HL-60/S4 treated with phorbol 12-myristate 13-acetate at 8.2 ng/mL for 4 days and 3 days (cell line): ENCODE data around the gene THAP2.

Experiments used
- in situ Hi-C: fragments of 300-500 bp; cut with MboI; formaldehyde crosslinking; loops from 2 replicates; pipeline ENCODE4 v1.15.0; 2022; ENCODE audit warnings: low sequenced_read_pairs

THAP2 gene

DNA sequence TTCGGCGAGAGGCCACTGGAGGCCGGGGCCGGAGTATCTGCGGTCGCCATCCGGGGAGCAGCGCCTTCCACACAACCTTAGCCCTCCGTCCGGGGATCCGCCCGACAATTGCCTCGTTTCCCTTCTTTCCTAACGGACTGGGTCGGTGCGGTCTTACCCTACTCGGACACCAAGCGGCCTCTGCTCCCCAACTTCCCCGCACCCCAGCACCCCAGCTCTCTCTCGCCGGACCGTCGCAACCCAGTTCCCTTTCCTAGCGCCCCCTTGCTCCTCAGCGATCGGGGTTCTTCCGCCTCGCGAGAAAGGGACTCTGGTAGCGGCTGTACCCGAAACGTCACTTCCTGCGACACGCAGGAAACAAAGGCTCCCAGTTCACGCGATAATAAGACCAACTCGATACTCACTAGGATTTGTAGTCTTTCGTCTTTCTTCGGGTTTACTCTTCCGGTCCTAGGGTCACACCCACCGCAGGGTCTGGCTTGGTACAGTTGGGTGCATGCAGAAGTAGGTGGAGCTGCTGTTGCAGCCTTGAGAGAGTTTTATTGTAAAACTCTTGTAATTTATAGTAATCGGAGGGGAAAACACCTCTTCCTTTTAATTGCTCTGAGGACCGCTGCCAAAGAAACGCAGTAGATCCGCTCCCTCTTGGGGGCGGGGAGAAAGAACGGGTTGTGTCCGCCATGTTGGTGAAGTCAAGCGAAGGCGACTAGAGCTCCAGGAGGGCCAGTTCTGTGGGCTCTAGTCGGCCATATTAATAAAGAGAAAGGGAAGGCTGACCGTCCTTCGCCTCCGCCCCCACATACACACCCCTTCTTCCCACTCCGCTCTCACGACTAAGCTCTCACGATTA is at the start of gene THAP2, which contains the start of gene ZFC3H1:
Gene THAP2, plus strand, starts transcription at position 741 of the 850 bp plus-strand sequence. CDS start 209 bp downstream, outside the sequence.
Gene ZFC3H1, minus strand, starts transcription at position 288 of the 850 bp plus-strand sequence. Its CDS starts 238 bp downstream, at position 50.
- in situ Hi-C loops, result no loop called here

DNA sequence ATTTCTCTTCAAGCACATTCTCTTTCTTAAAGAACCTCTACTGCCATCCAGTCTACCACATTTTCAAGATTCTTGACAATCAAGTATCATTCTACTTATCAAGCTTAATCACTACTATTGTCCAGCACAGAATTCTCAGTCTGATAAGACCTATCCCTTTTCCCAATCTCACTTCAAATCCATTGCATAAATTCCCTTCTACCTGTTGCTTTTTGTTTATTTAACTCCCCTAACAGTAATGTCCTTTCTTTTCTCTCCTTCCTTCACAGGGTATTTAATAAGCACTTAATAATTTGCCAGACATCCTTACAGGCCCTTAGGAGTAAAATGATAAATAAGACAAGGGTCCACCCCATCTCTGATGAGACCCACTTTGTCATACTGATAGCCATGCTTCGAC is 42.2 kb upstream of the THAP2 start:
- in situ Hi-C loops, result no loop called here

DNA sequence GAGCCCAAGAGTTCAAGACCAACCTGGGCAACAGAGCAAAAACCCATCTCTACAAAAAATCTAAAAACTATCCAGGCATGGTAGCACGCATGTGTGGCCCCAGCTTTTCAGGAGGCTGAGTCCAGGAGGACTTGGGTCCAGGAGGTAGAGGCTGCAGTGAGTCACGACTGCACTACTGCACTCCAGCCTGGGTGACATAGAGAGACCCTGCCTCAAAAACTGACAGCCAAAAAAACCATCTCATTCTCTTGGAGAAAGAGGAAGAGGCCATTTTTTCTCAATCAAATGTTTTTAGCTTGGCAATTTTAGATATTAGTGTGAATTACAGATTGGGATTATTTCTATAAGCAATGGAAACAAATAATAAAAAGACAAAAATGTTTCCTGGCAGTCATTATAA is 38.6 kb upstream of the THAP2 start:
- in situ Hi-C loops, result no loop called here

DNA sequence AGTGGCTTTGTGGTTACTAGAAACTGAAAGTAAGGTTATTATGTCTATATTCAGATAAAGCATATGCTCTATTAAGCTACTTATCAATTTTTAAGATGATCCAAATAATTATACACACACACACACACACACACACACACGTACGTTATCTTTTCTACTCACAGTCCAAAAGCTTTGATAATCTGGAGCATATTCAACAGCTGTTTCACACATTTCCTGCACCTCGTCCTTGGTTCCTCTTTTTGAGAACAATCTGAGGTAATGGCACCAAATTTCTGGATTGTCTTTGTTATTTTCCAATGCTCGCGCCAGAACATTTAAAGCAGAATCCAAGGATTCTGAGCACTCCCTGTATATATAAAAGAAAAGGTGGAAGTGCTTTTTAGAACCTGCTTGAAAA is 38.0 kb upstream of the THAP2 start:
- in situ Hi-C loops, result no loop called here

DNA sequence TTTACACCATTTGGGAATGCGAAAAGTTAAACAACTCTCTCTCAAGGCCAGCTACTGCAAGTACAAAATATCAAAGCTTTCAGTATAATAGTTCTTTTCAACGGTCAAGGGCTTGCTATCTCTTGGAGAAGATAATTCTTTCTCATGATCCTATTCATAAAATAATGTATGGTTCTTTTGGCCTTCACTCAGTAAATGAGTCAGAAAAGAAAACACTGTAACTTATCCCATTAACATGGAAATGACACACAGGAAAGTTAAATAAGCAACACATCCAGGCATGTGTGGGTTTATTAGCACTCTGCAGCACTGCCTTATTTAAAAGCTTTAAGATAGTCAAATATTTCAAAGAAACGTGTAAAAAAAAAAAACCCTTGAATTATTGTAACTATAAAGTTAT is 37.3 kb upstream of the THAP2 start:
- in situ Hi-C loops, result no loop called here

DNA sequence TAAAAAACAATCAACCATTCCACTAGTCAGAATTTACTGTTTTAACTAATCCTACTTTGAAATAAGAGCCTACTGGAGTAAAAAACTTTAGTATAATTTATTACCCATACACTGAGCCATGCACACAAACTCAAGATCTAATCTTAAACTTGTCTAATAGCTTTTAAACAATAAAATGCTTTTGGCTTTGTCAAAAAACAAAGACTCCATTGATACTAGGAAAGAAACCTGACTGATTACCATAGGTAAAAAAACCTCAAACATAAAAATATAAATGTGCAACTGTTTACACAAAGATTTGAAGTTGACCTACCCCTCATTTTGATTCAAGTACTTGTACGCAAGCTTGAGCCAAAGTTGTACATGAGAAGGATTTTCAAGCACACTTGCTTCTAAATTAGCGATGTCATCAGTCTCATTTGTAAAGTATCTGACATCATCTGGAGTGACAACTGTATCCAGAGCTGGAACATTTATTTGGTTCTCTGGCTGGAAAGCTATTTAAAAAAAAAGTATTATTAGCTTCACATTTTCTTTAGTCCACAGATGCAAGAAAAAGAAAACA is 36.6 kb upstream of the THAP2 start:
- in situ Hi-C loops, result no loop called here

DNA sequence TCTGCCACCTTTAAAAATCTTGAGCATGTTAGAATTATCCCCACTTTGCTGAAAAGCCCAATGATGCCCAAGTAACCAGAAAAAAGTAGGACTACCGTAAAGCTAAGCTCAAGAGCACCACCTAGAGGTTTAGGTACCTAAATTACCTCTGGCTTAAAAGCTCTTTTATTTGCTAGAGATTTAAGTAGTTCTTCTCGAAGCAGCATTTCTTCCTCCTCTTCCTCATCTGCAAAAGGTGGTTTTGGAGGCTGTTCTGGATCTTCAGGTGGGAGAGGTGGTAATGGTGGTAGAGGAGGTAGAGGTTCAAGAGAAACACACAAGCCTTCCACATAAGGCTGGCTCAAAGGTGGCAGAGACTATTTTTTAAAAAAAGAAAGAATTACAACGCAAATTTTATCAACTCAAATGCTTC is 27.4 kb upstream of the THAP2 start:
- in situ Hi-C loops, result no loop called here

DNA sequence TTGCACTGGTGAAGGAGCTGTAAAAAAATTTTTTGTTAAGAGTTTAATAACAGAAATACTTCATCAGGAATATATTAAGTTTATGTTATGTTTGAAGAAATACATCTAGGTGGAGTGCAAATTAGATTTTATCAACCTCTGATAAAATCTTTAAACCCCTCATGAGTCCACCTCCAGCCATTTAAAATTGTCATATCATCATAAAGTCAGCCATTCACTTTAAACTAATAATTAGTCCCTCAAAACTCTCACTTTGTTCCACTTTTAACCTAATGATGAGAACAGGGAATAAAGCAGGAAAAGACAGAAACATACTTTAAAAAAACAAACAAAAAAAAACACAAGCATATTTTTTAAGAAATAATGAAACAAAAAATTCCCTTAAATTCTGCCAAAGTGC is 25.6 kb upstream of the THAP2 start:
- in situ Hi-C loops, result no loop called here

DNA sequence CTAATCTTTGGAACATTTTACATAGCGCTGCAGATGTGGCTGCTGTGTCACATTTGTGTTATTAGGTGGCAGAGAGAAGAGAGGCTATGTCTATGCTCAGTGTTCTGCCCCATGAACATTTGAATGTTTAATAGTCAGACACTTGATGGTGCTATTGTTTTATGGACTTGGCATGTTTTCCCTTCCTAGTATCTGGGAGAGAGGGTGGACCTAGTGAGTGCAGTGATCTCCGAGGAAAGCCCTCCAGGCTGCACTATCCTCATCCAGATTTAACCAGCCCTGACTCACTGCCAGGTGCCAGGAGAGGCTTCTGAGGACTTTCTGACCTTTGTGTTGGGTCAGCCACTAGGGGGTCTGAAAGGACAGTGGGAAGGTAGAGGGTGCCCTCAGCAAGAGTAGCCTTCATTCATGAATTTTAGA is 24.8 kb upstream of the THAP2 start:
- in situ Hi-C loops, result no loop called here

DNA sequence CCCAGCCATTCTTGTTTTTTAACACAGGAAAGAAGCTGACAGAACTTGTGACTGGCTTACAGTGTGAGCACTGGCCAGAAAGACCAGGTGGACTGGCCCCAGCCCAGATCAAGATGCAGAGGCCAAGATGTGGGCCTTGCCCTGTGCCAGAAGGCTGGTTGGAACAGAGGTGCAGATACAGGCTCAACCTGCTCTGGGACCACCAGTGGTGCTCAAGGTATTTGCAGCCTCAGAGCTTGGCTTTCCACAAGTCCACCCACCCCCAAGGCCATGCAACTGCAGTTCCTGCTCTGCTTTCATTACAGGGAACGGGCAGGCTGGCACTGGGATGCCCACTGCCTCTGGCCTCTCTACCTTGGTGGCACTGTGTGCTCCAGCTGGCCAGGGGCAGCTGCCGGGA is 23.8 kb upstream of the THAP2 start:
- in situ Hi-C loops, result no loop called here

DNA sequence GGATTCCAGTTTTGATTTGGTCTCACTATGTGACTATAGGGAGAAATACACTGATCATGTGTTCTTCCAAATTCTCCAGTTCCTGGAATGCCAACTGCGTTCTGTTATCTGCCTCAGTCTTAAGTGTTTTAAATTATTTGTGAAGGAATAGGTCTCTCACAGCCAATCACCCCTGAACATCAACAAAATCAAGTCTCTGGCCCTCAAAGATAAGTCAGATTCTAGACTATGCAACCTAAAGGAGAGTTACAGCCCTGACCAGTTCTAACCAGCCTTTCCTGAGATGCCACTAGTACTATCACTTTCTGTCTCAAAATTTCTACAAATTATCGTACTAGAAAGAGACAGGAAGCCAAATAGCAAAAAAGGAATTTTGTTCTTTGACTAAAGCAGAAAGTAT is 22.7 kb upstream of the THAP2 start:
- in situ Hi-C loops, result no loop called here

DNA sequence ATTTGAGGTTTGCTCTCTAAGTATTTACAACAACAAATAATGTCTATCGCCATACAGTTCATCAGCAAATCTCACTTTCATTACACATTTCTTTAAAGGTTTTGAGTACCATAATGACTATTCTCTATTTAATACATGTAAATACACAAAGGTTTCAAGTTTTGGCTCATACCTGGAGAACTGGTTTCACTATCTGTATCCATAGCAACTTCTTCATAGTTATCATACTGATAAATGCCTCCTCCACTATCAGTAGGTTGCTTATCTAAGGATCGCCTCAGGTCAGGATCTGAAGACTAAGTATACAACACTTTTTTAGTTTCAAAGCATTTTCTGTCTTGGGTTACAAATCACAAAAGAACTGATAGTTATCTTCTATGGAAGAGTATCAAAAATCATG is 21.8 kb upstream of the THAP2 start:
- in situ Hi-C loops, result no loop called here

DNA sequence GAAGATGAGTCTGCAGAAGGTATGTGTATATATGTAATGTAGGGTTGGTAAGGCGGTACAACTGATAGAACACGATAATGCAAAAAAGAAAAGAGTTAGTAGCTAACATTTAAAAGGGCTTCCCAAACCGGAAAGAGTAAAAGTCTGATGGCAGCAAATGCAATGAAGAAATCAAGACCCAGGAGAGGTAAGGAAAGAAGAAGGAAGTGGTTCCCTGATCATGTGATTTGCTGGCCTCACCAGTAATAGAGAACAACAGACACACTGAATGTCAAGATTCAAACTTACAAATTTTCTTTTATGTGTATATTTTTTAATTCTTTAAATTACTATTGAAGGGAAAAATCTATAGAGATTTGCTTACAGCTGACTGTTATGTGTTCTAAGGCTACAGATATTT is 18.8 kb upstream of the THAP2 start:
- in situ Hi-C loops, result no loop called here

DNA sequence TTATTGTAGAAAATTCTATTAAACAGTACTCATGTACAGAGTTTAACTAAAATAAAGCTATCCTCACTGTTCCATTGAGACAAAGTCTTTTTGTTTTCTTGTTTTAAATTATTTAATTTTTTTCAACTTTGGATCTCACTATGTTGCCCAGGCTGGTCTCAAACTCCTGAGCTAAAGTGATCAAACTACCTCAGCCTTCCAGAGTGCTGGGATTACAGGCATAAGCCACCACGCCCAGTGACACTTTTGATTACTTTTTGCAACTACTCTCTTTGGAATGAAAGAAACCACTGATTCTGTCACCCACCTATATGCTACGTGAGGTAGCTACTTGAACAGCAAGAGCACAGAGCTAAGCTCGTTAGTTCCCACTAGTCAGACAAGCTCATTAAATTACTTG is 17.6 kb upstream of the THAP2 start:
- in situ Hi-C loops, result no loop called here

DNA sequence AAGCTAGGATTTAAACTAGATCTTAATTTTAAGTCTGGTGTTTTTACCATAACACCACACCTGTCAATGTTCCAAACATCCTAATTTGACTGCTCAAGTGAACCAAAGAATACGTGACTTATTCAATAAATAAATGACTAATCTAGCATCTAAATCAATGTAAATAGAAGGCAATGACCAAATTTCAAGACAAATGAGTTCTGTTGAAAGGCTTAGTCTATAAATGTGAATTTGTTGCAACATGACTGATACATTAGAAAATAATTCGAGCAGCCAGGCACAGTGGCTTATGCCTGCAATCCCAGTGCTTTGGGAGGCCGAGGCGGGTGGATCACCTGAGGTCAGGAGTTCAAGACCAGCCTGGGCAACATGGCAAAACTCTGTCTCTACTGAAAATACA is 15.6 kb upstream of the THAP2 start:
- in situ Hi-C loops, result no loop called here

DNA sequence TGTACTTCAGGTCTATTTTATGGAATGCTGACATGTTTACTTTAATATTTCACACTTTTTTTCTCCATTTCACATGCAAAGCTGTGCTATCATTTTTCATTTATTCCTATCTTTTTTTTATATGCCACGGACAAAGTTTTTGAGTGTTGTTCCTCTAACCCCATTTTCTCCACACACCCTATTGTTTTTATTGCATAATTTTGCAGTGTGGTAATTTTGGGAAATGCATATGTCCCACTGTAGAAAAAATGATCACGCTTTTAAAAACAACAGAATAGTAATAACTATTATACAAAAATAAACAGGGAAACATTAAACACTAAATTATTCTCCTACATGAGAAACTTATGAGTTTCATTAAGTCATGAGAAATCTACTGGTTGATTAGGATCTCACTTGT is 14.7 kb upstream of the THAP2 start:
- in situ Hi-C loops, result no loop called here

DNA sequence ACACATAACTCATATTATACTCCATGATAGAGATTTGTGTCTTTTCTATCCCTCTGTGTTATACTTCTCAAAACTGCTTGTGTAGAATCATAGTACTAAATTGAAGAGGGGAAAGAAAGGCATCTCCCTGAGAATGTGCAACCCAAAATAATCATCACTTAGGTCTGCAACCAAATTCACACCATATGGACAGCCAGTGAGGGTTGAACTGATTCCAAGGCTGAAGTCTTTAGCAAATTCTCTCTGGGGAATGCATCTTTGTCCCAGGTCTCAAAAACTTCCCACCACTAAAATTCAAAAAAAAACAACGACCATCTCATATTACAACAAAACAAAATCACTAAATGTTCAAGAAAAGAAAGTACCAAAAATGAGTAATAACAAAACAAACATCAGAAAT is 11.4 kb upstream of the THAP2 start:
- in situ Hi-C loops, result no loop called here

DNA sequence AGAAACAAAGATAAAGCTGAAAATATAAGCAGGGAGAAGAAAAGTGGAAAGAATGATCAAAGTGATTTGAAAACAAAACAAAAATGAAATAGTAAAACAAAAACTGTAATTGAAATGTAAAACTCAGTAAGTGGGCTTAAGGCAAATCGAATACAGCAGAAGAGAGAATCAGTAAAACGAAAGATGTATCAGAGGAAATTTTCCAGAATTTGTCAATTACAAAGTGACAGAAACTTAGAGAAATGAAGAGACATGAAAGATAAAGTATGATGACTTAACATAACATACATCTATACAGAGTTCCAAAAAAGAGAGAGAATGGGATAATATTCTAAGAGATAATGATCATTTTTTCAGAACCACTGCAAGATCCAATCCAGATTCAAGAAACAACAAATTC is 11.0 kb upstream of the THAP2 start:
- in situ Hi-C loops, result no loop called here

DNA sequence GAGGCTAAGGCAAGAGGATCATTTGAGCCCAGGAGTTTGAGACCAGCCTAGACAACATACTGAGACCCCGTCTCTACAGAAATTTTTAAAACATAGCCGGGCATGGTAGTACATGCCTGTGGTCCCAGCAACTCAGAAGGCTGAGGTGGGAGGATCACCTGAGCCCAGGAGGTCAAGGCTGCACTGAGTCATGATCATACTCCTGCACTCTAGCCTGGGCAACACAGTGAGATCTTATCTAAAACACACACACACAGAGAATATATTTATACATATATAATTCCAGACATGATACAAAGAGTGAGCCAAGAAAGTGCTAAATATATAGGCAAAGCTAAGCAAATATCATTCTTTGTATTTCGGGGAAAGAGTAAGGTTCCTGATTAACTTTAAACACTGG is 9.9 kb upstream of the THAP2 start:
- in situ Hi-C loops, result no loop called here

DNA sequence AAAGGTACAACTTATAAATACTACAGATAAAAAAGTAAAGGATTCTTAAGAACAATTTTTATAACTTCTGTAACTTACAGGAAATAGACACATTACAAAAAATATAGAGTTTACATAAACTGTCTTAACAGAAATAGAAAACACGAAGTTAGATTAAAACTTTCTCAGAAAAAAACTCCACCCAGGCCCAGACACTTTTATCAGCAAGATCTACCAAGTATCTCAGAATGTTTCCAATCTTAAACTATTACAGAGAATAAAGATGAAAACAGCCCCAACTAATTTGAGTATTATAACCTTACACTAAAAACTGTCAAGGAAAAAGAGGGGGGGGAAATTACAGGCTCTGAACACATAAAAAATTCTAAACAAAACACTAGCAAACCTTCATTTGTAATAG is 8.6 kb upstream of the THAP2 start:
- in situ Hi-C loops, result no loop called here

DNA sequence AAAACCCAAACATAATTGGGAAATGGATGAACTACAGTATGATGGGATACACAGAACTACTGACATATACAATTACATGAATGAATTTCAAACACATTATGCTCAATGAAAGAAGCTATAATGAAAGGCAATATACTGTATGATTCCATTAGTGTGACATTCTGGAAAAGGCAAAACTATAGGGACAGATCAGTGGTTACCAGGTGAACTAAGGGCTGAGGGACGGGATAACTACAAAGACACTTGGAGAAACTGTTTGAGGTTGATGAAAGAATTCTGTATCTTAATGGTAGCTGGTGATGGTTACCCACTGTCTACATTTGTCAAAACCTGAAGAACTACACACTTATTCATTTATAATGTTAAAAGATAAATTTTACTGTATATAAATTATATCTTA is 8.2 kb upstream of the THAP2 start:
- in situ Hi-C loops, result no loop called here

DNA sequence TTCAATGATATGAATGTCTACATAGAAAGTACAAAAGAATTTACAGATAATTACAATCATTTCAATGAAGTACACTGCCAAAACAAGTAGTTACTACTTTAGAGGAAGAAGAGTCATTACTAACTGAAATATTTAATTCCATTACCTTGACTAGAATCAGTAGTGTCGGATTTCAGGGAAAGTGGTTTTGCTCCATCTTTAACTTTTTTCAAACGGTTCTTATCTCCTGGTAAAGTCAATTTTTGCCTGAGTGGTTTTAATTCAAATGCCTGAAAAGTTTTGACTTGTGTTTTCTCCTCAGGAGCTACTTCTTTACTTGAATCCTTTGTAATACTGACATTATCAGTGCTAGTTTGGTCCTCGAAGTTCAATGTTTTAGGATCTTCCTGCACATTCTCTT is 7.4 kb upstream of the THAP2 start:
- in situ Hi-C loops, result no loop called here
